Left lung (tissue), 10 donors: ENCODE results near the gene ANKRD45. TPM values are rescaled to one million over a fixed set of nuclear protein-coding genes. Genes with fewer than 3 reads are reported as not detected.
"Not testable (repeated sequence)": the region's sequence is repeated elsewhere in the genome, so short reads cannot be mapped to it uniquely, and the experiment has no call there.

Experiments
- ATAC-seq: fragments of 200-7000 bp; cut with Tn5 transposase; one replicate; pipeline ENCODE4 v1.9.1; 2020; ENCODE audit warnings: moderate library complexity
- DNase-seq, 4 donors: peaks; one replicate each; pipeline ENCODE4 v3.0.0-alpha.2; 2013 to 2020
- H3K27ac ChIP-seq, 2 donors: fragments of 200-600 bp; sonication (generic) in 1 of 2; one replicate each; pipeline versions ENCODE4 v1.5.0 to v1.8.0; 2020 to 2021
- H3K27me3 ChIP-seq, 2 donors: fragments of 200-600 bp; sonication (generic) in 1 of 2; one replicate each; pipeline versions ENCODE4 v1.5.0 to v1.8.0; 2020 to 2021
- H3K36me3 ChIP-seq, 2 donors: fragments of 200-600 bp; sonication (generic) in 1 of 2; one replicate each; pipeline versions ENCODE4 v1.5.0 to v1.8.0; 2020 to 2021
- H3K4me1 ChIP-seq, 2 donors: fragments of 200-600 bp; one replicate each; pipeline ENCODE4 v1.8.0; 2021
- H3K4me3 ChIP-seq, 2 donors: fragments of 200-600 bp; sonication (generic) in 1 of 2; one replicate each; pipeline versions ENCODE4 v1.5.0 to v1.8.0; 2020 to 2021; ENCODE audit warnings: mild to moderate bottlenecking in 1 of 2
- H3K9me3 ChIP-seq, 2 donors: fragments of 200-600 bp; sonication (generic) in 1 of 2; one replicate each; pipeline versions ENCODE4 v1.5.0 to v1.8.0; 2020 to 2021
- intact Hi-C, 2 donors: fragments of 100-400 bp; cut with DNase I; formaldehyde crosslinking; loops; one replicate each; pipeline versions ENCODE4 v1.11.2 to v1.14.2; 2022
- polyA plus RNA-seq, 6 donors: library from polyadenylated mRNA; unstranded; fragments of 120-200 nt; gene quantifications; one replicate each; pipeline ENCODE4 v1.2.1, GENCODE V29; 2013; ENCODE audit not compliant: insufficient read length in 6 of 6
- total RNA-seq, 2 donors: library from RNA; stranded (reverse); fragmentation: NEBNext Ultra II Directional; extraction: Animal tissue kit (Norgen Biotek cat#: 25700); gene quantifications; one replicate each; pipeline ENCODE4 v1.2.1, GENCODE V29; 2021
- TF ChIP-seq, protein P1 (sequence below), 2 donors: fragments of 200-600 bp; sonication (generic) in 1 of 2; IDR thresholded peaks; one replicate each; pipeline versions ENCODE4 v1.5.0 to v1.8.0; 2021; ENCODE audit warnings: antibody characterized with exemption in 2 of 2
- donor health status: DM: no; HTN: yes; CAD: no.
- donor health status: DM: no; HTN: no; CAD: no.

ANKRD45 gene
- total and polyA plus RNA-seq, 8 donors, result 1.7 to 5.2 (median 3.5) TPM

DNA sequence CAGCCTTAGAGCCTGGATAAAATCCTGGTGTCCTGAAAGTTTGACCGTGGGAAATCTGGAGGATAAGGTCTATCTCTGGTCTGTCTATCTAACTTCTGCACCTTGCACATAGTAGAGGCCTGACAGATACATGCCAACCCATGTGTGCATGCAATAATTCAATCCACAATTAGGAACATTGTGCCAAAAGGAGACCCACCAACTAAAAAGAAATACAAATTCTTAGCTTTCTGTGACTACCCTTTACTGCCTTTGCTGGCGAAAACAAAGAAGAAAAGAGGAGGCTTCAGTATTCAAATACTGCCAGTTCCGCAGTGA is 44.7 kb upstream of the ANKRD45 start:
- peaks cover 5 to 25% of the 10 kb centered on the region in 2 donors for H3K27me3 ChIP-seq
- H3K4me3 ChIP-seq, result peak overlapping the region; percentile 61
- intact Hi-C loops, result no loop called here
- peaks cover 10 to 30% of the 10 kb centered on the region in 2 donors for H3K4me1 ChIP-seq
- no peak for DNase-seq
- TF ChIP-seq, protein P1, sequence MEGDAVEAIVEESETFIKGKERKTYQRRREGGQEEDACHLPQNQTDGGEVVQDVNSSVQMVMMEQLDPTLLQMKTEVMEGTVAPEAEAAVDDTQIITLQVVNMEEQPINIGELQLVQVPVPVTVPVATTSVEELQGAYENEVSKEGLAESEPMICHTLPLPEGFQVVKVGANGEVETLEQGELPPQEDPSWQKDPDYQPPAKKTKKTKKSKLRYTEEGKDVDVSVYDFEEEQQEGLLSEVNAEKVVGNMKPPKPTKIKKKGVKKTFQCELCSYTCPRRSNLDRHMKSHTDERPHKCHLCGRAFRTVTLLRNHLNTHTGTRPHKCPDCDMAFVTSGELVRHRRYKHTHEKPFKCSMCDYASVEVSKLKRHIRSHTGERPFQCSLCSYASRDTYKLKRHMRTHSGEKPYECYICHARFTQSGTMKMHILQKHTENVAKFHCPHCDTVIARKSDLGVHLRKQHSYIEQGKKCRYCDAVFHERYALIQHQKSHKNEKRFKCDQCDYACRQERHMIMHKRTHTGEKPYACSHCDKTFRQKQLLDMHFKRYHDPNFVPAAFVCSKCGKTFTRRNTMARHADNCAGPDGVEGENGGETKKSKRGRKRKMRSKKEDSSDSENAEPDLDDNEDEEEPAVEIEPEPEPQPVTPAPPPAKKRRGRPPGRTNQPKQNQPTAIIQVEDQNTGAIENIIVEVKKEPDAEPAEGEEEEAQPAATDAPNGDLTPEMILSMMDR (IDR thresholded peaks at IDR 0.05), result no peak
- H3K27ac ChIP-seq, result peak overlapping the region; percentile 88 to 90
- no peak for ATAC-seq
- H3K36me3 ChIP-seq, result no peaks in the 10 kb centered on the region
- H3K9me3 ChIP-seq, result no peaks in the 10 kb centered on the region

DNA sequence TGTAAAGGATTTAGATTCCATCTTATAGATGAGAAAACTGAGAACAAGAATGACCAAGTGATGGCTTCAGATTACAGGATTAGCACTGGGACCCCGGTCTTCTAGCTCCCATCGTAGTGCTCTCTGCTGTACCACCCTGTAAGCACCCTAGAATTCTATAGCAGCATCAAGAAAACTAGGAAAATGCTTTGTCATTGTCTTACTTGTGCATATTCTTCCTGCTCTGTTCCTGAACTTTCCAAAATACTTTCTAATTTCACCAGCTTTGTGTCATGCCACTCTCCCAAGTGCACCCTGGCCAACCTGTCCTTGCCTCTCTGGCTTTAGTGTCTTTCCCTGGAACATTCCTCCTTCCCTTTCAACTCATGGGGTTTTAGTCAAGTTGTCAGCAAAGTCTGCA is 39.1 kb upstream of the ANKRD45 start:
- Histone ChIP-seq H3K4me3 (no peak overlapping the region), H3K27ac (no peak overlapping the region)
- no peak for DNase-seq

DNA sequence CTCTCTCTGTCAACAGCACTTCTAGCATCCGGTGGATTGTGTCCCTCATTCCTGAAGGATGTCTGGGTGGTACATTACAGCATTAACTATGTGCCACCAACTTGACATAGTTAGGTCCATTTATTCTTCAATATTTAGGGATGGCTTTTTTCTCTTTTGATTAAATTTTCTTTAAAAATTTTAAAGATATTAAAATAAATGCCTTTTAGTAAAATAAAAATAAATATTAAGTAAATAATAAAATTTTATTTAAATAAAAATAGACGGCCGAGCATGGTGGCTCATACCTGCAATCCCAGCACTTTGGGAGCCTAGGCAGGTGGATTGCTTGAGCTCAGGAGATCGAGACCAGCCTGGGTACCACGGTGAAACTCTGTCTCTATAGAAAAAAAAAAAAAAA is 35.5 kb upstream of the ANKRD45 start:
- Histone ChIP-seq H3K4me1 (no peaks in the 10 kb centered on the region), H3K27ac (no peak overlapping the region), H3K9me3 (no peaks in the 10 kb centered on the region), H3K36me3 (no peaks in the 10 kb centered on the region), H3K4me3 (no peak overlapping the region), H3K27me3 (peaks cover 0 to 10% of the 10 kb centered on the region in 2 donors)
- DNase-seq, result no peak
- intact Hi-C loops, result no loop called here
- no peak for ATAC-seq
- TF ChIP-seq, protein P1 (IDR thresholded peaks at IDR 0.05), result no peak

More for the DNA sequence above, 39.1 kb upstream of the ANKRD45 start:
- no peaks in the 10 kb centered on the region for H3K4me1 ChIP-seq
- H3K36me3 ChIP-seq, result no peaks in the 10 kb centered on the region
- intact Hi-C loops, result no loop called here
- peaks cover 5 to 35% of the 10 kb centered on the region in 2 donors for H3K27me3 ChIP-seq
- TF ChIP-seq, protein P1 (IDR thresholded peaks at IDR 0.05), result no peak
- H3K9me3 ChIP-seq, result no peaks in the 10 kb centered on the region
- no peak for ATAC-seq

DNA sequence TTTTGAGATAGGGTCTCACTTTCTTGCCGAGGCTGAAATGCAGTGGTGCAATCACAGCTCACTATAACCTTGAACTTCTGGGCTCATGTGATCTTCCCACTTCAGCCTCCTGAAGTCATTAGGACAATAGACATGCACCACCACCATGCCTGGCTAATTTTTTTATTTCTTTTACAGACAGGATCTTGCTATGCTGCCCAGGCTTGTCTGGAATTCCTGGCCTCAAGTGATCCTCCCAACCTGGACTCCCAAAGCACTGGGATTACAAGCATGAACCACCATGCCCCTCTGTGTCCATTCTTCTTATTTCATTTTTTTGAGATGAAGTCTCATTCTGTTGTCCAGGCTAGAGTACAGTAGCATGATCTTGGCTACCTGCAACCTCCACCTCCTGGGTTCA is 33.1 kb upstream of the ANKRD45 start:
- intact Hi-C loops, result no loop called here
- no peak for DNase-seq

DNA sequence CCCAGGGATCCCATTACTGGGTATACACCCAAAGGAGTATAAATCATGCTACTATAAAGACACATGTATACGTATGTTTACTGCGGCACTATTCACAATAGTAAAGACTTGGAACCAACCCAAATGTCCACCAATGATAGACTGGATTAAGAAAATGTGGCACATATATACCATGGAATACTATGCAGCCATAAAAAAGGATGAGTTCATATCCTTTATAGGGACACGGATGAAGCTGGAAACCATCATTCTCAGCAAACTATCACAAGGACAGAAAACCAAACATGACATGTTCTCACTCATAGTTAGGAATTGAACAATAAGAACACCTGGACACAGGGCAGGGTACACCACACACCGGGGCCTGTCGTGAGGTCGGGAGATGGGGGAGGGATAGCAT is 31.6 kb upstream of the ANKRD45 start:
- ATAC-seq, H3K27ac ChIP-seq, H3K4me1 ChIP-seq, H3K4me3 ChIP-seq, H3K27me3 ChIP-seq, DNase-seq, H3K36me3 ChIP-seq, H3K9me3 ChIP-seq, intact Hi-C loops: not testable (repeated sequence)

More for the DNA sequence above, 33.1 kb upstream of the ANKRD45 start:
- ATAC-seq, result no peak
- Histone ChIP-seq H3K9me3 (no peaks in the 10 kb centered on the region), H3K4me3 (no peak overlapping the region), H3K36me3 (no peaks in the 10 kb centered on the region), H3K27me3 (no peaks in the 10 kb centered on the region), H3K4me1 (no peaks in the 10 kb centered on the region), H3K27ac (no peak overlapping the region)
- TF ChIP-seq, protein P1 (IDR thresholded peaks at IDR 0.05), result no peak

DNA sequence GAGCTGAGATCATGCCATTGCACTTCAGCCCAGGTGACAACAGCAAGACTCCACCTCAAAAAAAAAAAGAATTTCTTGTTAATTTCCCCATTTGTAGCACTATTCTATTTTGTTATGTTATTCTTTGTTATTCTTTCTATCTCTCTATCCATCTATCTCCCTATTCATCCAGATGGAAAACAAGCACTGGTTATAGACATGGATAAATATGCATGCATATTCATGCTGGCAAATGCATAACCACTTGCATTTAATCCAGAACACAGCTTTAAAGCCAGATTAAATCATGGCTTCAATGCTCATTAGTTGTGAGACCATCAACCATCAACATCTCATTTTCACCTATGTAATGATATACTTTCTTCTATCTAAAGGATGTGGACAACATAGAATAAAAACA is 23.6 kb upstream of the ANKRD45 start:
- TF ChIP-seq, protein P1 (IDR thresholded peaks at IDR 0.05), result no peak
- no peak overlapping the region for H3K4me3 ChIP-seq
- DNase-seq (no peak), ATAC-seq (no peak)
- no peaks in the 10 kb centered on the region for H3K9me3 ChIP-seq
- no peaks in the 10 kb centered on the region for H3K4me1 ChIP-seq
- no peak overlapping the region for H3K27ac ChIP-seq
- no peaks in the 10 kb centered on the region for H3K36me3 ChIP-seq
- intact Hi-C loops, result no loop called here
- no peaks in the 10 kb centered on the region for H3K27me3 ChIP-seq
